MM.1S (cell line): Measurements from ENCODE around the gene FAHD1.

Source experiments
- EZH2 ChIP-seq: fragments of 300-600 bp; sonication (generic); optimal IDR thresholded peaks from 2 replicates; pipeline ENCODE3; 2017; ENCODE audit warnings: low read depth, mild to moderate bottlenecking, antibody characterized with exemption, low read length, mixed read lengths
- TF ChIP-seq, protein P1 (sequence below): fragments of 300-600 bp; sonication (generic); IDR thresholded peaks from 2 replicates; pipeline ENCODE4 v1.5.1; 2016; ENCODE audit warnings: antibody characterized with exemption, low read length, mixed read lengths

GRCh38 chr16:1877089-1877488 is 50.1 kb downstream of the FAHD1 start:
- TF ChIP-seq, protein P1, sequence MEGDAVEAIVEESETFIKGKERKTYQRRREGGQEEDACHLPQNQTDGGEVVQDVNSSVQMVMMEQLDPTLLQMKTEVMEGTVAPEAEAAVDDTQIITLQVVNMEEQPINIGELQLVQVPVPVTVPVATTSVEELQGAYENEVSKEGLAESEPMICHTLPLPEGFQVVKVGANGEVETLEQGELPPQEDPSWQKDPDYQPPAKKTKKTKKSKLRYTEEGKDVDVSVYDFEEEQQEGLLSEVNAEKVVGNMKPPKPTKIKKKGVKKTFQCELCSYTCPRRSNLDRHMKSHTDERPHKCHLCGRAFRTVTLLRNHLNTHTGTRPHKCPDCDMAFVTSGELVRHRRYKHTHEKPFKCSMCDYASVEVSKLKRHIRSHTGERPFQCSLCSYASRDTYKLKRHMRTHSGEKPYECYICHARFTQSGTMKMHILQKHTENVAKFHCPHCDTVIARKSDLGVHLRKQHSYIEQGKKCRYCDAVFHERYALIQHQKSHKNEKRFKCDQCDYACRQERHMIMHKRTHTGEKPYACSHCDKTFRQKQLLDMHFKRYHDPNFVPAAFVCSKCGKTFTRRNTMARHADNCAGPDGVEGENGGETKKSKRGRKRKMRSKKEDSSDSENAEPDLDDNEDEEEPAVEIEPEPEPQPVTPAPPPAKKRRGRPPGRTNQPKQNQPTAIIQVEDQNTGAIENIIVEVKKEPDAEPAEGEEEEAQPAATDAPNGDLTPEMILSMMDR: no peak
- TF ChIP-seq EZH2: no peak
